Activated CD8-positive, alpha-beta memory T cell treated with anti-CD3 and anti-CD28 coated beads for 4 hours (primary cell): Measurements from ENCODE around the gene PPP1R9A.

Source experiments
- DNase-seq, 2 donors: peaks; one replicate each; pipeline ENCODE4 v3.0.0-alpha.2; 2020; ENCODE audit warnings: low read depth in 2 of 2

The PPP1R9A gene

GRCh38 chr7:94907026-94907810 is at the start of gene PPP1R9A:
TSS of gene PPP1R9A (plus strand) at chr7:94907594. CDS start at chr7:94910114, 2,520 bp downstream.
- DNase-seq = no peak

- no peak for DNase-seq
Measured at GRCh38 chr7:94871132-94871531, 36.3 kb upstream of the PPP1R9A start.

- DNase-seq = no peak
Measured at GRCh38 chr7:94873239-94873638, 34.2 kb upstream of the PPP1R9A start.

- DNase-seq = no peak
Measured at GRCh38 chr7:94874036-94874785, 33.2 kb upstream of the PPP1R9A start.

- no peak for DNase-seq
Measured at GRCh38 chr7:94875201-94875600, 32.2 kb upstream of the PPP1R9A start.

GRCh38 chr7:94877731-94878670 is 29.4 kb upstream of the PPP1R9A start:
- DNase-seq = no peak

- DNase-seq = no peak
Measured at GRCh38 chr7:94882891-94883290, 24.5 kb upstream of the PPP1R9A start.

- no peak for DNase-seq
Measured at GRCh38 chr7:94883616-94884015, 23.8 kb upstream of the PPP1R9A start.

- DNase-seq = no peak
Measured at GRCh38 chr7:94888551-94888950, 18.8 kb upstream of the PPP1R9A start.

- no peak for DNase-seq
Measured at GRCh38 chr7:94888995-94889523, 18.3 kb upstream of the PPP1R9A start.

- DNase-seq = no peak
Measured at GRCh38 chr7:94890216-94890615, 17.2 kb upstream of the PPP1R9A start.

- no peak for DNase-seq
Measured at GRCh38 chr7:94893661-94894060, 13.7 kb upstream of the PPP1R9A start.

- DNase-seq = no peak
Measured at GRCh38 chr7:94897541-94897940, 9.9 kb upstream of the PPP1R9A start.

GRCh38 chr7:94898340-94898739 is 9.1 kb upstream of the PPP1R9A start:
- DNase-seq = no peak

GRCh38 chr7:94901981-94902380 is 5.4 kb upstream of the PPP1R9A start:
- no peak for DNase-seq

- no peak for DNase-seq
Measured at GRCh38 chr7:94903971-94904370, 3.4 kb upstream of the PPP1R9A start.

- no peak for DNase-seq
Measured at GRCh38 chr7:94904982-94905381, 2.4 kb upstream of the PPP1R9A start.

GRCh38 chr7:94906065-94906851 is 1.1 kb upstream of the PPP1R9A start:
- DNase-seq = no peak

- DNase-seq = no peak
Measured at GRCh38 chr7:94907811-94908322, 473 bp downstream of the PPP1R9A start.

- DNase-seq = no peak
Measured at GRCh38 chr7:94908323-94909178, 1.2 kb downstream of the PPP1R9A start.
